NK-92 treated with Interleukin-12 subunit alpha and Interleukin-12 subunit beta, amount 100 ng/mL, for 24 hours (cell line): ENCODE results near the gene SCGB2B2.
"Not testable (repeated sequence)": the region's sequence is repeated elsewhere in the genome, so short reads cannot be mapped to it uniquely, and the experiment has no call there.

Experiments
- DNase-seq: peaks from one replicate; lab custom pipeline; 2025; lab: John Stamatoyannopoulos, UW

SCGB2B2 gene

GRCh38 chr19:34668690-34669089 is 8.3 kb downstream of the SCGB2B2 start:
- DNase-seq, result not testable (repeated sequence)

- DNase-seq, result not testable (repeated sequence)
Measured at GRCh38 chr19:34668077-34668689, 8.8 kb downstream of the SCGB2B2 start.

- no peak for DNase-seq
Measured at GRCh38 chr19:34667349-34668076, 9.4 kb downstream of the SCGB2B2 start.

GRCh38 chr19:34666958-34667265 is 10.0 kb downstream of the SCGB2B2 start:
- DNase-seq, result no peak

GRCh38 chr19:34666200-34666957 is 10.6 kb downstream of the SCGB2B2 start:
- DNase-seq, result no peak

- not testable (repeated sequence) for DNase-seq
Measured at GRCh38 chr19:34665275-34665674, 11.7 kb downstream of the SCGB2B2 start.

GRCh38 chr19:34664870-34665269 is 12.1 kb downstream of the SCGB2B2 start:
- no peak for DNase-seq

GRCh38 chr19:34664168-34664567 is 12.8 kb downstream of the SCGB2B2 start:
- no peak for DNase-seq

GRCh38 chr19:34662919-34663318 is 14.0 kb downstream of the SCGB2B2 start:
- DNase-seq, result no peak

- DNase-seq, result no peak
Measured at GRCh38 chr19:34661357-34661756, 15.6 kb downstream of the SCGB2B2 start.

GRCh38 chr19:34655651-34656050 is 21.3 kb downstream of the SCGB2B2 start:
- DNase-seq, result no peak

GRCh38 chr19:34654796-34655195 is 22.2 kb downstream of the SCGB2B2 start:
- no peak for DNase-seq

- no peak for DNase-seq
Measured at GRCh38 chr19:34651747-34652146, 25.2 kb downstream of the SCGB2B2 start.

- no peak for DNase-seq
Measured at GRCh38 chr19:34649886-34650543, 26.9 kb downstream of the SCGB2B2 start.

GRCh38 chr19:34645551-34645950 is 31.4 kb downstream of the SCGB2B2 start:
- DNase-seq, result no peak

GRCh38 chr19:34644991-34645461 is 31.9 kb downstream of the SCGB2B2 start:
- no peak for DNase-seq

- DNase-seq, result no peak
Measured at GRCh38 chr19:34642241-34642640, 34.7 kb downstream of the SCGB2B2 start.

GRCh38 chr19:34639491-34640085 is 37.4 kb downstream of the SCGB2B2 start:
- peak; percentile 16 for DNase-seq

- DNase-seq, result no peak
Measured at GRCh38 chr19:34633802-34634201, 43.2 kb downstream of the SCGB2B2 start.
